H4 (cell line): ENCODE results near the gene HTRA3. TPM values are rescaled to one million over a fixed set of nuclear protein-coding genes. Genes with fewer than 3 reads are reported as not detected.

Experiments
- DNase-seq: peaks from one replicate; pipeline ENCODE4 v3.0.0-alpha.2; 2015; ENCODE audit warnings: low spot score
- total RNA-seq: library from RNA; depleted of rRNA; stranded (reverse); fragments of >200 nt; shearing (Covaris generic); gene quantifications from 2 replicates; pipeline ENCODE4 v1.2.3, GENCODE V29; 2014

Gene HTRA3
- total RNA-seq, 1 experiment from 2014 or later: 6.7 TPM

DNA sequence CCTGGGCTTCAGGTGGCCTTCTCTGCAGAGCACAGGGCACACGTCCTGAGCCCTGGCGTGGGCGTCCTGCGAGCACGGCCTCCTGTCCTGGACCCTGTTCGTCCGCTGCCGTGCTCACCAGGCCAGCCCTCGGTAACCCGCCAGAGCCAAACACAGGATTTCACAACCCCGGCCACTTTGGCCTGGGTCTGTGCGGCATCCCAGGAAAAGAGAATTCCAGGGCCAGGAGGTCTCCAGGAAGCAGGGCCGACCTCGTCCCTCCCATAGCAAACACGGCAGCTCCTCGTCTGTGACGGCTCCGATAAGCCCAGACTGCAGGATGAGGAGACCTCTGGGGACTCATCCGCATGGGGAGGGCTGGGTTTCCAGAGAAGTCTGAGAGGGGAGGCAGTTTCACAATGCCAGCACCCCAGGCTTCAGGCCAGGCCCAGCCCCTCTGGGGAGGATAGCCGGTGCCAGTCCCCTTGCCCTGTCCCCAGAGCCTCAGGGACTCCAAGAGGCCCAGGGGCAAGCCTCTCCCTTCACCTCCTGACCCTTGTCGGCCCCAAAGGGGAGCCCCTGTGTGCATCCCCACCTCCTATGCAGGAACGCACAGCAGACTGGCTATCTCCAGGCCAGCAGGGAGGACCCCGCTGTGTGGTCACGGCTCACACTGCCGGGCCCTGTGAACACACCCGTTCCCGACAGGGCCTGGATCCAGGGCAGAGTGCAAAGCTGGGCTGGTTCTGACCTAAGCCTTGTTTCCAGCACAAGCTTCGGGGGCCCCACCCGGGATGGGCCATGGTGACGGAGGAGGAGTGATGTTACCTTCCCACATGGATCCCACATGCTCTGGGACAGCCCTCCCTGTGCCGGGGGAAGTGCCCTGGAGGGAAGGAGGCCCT is 22.3 kb upstream of the HTRA3 start:
- DNase-seq: no peak

- DNase-seq: peak; percentile 42
Measured at GRCh38 chr4:8248091-8248490, 21.5 kb upstream of the HTRA3 start.

DNA sequence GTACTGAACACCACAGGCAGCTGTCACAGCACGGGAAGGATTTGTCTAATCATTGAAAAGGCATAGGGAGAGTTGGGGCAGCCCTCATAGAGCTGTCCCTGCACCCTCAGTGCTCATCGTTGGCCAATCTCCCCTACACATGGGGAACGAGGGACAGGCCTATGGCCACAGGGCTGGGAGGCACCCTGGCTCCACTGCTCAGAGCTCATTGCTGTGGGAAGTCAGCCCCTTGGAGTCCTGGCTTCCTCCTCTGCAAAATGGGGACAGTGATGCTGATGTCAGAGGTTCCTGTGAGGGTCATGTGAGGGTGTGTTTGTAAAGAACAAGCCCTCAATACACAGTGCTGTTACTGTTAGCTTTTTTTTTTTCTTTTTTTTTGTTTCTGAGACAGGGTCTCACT is 19.3 kb upstream of the HTRA3 start:
- DNase-seq: no peak

GRCh38 chr4:8250637-8251036 is 18.9 kb upstream of the HTRA3 start:
- DNase-seq: no peak

- DNase-seq: no peak
Measured at GRCh38 chr4:8251110-8251883, 18.3 kb upstream of the HTRA3 start.

DNA sequence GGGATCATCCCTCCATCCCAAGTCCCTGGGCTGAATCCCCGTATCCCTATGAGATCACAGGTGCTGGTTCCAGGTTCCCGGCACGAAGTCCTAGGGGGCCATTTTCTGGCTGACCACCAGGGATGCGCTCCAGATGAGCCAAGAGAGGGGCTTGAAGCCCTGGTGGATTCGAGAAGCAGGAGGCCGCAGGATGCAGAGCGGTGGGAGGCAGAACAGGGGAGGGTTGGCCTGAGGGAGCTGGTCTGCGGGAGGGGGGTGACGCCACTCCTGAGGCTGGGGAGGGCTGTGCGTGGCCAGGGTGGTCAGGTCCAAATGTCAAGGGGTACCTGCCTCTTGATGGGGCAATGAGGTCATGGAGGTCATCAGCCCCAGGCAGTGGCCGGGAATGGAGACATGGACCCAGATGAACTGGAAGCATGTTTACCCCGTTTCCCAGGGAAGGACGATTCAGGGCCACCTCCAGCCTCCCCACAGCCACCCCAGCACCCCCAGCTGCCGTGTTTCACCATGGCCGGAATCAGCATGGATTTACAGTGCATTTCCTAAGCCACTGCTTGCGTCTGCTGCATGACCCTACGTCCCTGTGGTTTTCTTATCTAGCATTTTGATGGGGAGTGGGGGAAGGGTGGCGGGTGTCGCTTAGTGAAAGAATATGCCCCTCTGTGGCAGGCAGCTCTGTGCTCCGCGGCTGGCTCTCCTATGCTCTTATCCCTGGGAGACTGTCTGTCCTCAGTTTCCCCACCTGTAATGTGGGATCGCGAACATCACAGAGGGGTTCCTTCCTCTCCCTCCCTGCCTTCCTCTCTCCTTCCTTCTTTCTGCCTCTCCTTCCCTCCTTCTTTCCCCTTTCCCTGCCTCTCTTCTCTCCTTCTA is 17.0 kb upstream of the HTRA3 start:
- DNase-seq: peak; percentile 53

DNA sequence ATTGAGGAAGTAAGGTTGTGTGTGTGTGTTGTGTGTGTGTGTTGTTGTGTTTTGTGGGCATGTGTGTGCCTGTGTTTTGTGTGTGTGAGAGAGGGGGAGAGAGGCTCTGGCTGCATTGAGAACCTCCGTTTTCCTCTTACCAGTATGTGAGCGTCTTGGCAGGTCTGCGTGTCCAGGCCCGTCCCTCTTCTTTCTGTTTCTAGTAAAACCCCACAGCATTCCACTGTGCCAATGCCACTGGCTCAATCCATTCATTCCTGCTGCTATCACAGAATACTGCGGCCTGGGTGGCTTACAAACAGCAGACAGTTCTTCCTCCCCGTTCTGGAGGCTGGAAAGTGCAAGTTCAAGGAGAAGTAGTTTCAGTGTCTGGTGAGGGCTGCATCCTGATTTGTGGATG is 15.5 kb upstream of the HTRA3 start:
- DNase-seq: no peak

- no peak for DNase-seq
Measured at GRCh38 chr4:8255698-8256441, 13.7 kb upstream of the HTRA3 start.

- no peak for DNase-seq
Measured at GRCh38 chr4:8257854-8258253, 11.7 kb upstream of the HTRA3 start.

DNA sequence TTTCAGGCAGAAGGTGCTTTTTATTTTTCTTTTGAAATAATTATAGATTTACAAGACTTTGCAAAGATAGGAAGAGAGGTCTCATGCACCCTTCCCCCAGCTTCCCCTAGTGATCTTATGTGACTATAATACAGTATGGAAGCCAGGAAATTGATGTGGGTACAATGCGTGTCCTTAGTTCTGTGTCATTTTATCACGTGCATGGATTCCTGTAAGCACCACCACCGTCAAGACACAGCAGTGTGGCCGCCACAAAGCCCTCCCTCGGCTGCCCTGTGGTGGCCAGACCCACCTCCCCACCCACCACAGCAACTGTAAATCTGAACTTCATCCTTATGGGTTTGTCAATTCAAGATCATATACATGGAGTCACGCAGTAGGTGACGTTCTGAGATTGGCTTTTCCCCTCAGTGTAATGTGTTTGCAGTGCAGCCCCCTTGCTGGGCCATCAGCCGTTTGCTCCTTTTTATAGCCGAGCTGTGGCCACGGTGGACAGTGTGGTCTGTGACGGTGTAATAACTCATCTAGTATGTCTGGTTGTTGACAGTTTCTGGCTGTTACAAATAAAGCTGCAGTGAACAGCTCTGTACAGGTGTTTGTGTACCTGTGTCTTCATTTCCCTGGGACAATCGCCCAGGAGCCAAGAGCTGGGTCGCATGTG is 10.9 kb upstream of the HTRA3 start:
- no peak for DNase-seq

GRCh38 chr4:8259743-8260430 is 9.7 kb upstream of the HTRA3 start:
- no peak for DNase-seq

DNA sequence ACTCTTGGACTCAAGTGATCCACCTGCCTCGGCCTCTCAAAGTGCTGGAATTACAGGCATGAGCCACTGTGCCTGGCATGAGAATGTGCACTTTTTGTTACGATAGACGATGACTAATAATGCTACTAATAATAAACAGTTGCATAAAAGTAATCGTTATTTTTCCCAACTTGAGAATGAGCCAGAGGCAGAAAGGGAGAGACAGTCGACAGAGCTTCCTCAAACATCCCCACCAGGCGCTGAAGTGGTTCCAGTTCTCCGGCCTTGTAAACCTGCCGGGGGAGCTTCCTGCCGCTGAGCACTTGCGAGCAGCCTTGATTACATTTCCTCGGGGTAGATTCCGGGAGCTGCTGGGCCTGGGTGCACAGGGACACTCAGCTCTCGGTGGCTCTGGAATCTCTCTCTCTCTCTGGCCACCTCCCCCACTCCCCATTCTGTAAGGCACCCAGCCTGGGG is 8.9 kb upstream of the HTRA3 start:
- peak; percentile 51 for DNase-seq

GRCh38 chr4:8261851-8262535 is 7.6 kb upstream of the HTRA3 start:
- DNase-seq: peak; percentile 62

DNA sequence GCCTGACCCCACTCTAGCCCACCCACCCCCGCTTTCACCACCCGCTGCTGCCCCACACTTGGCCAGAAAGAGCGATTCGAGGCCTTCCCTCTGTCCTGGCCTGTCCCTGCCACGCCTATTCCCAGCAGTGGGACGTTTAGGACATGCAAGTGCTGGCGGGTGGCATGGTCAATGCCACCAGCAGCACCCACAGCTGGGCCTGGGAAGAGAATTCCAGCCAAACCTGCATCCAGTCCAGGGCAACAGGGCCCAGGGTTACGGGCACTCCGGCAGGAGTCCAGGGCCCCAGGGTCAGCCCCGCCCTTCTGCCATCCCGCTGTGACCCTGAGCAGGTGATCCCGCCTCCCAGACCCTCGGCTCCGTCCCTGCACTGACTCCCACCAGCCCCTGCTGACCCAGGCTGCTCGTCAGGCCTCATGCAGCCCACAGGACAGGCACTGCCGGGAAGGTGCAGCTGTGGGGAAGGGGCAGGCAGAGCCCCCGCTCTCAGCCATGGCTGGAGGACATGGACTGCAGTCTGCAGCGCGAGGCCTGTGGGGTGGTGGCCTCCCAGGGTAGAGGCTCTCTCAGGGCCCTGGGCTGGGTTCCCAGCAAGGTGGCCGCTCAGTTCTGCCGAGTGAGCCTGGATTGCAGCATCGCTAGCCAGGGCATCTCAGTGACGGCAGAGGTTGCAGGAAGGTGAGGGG is 6.8 kb upstream of the HTRA3 start:
- no peak for DNase-seq

- no peak for DNase-seq
Measured at GRCh38 chr4:8263397-8263796, 6.2 kb upstream of the HTRA3 start.

DNA sequence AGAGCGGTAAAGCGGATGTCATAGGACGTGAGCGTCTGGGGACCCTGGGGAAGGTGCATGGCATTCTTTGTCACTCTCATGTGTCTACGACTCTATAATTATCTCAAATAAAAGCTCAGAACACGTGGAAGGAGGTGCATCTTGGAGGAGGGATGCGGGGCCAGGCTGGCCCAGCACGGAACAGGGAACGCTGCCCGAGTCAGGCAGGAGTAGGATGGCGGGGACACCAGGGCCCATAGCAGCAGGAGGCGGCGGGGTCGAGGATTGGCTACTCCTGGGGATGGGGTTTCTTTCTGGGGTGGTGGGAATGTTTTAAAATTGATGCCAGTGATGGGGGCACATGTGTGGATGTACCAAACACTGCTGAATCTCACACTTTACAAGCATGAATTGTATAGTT is 5.4 kb upstream of the HTRA3 start:
- DNase-seq: no peak

DNA sequence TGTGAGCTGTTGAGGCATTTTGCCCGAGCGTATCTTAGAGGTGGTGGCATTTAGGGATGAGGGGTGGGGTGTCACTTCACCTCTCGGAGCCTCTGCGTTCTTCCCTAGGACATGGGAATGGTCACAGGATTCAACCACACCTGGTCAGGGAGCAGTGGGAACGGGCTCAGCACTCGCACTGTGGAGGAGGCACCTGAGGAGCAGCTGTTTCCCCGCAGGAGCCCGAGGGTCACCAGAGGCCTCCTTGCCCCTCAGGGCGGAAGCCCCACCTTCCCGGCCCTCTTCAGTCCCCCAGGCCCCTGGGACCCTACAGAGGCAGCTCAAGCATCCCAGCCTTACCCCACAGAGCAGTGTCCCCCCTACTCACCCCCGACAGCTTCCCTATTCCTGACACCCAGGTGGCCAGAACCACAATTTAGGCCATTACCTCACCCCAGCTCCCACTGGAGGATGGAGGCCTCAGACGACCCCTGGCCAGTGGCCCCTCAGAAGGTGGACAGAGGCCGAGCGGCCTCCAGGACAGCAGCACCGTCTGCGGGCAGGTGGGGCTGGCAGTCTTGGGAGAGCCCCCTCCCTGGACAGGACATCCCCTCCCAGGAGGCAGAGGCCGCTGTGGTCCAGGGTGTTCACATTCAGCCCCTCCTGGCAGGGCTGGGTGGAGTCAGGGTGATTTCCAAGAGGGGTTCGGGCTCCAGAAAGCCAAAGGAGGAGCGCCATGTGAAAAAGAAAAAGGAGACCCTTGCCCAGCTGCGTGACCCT is 4.2 kb upstream of the HTRA3 start:
- DNase-seq: no peak

- no peak for DNase-seq
Measured at GRCh38 chr4:8266088-8266487, 3.5 kb upstream of the HTRA3 start.
